ENCODE measurements around the gene RASSF5.

The RASSF5 gene

DNA sequence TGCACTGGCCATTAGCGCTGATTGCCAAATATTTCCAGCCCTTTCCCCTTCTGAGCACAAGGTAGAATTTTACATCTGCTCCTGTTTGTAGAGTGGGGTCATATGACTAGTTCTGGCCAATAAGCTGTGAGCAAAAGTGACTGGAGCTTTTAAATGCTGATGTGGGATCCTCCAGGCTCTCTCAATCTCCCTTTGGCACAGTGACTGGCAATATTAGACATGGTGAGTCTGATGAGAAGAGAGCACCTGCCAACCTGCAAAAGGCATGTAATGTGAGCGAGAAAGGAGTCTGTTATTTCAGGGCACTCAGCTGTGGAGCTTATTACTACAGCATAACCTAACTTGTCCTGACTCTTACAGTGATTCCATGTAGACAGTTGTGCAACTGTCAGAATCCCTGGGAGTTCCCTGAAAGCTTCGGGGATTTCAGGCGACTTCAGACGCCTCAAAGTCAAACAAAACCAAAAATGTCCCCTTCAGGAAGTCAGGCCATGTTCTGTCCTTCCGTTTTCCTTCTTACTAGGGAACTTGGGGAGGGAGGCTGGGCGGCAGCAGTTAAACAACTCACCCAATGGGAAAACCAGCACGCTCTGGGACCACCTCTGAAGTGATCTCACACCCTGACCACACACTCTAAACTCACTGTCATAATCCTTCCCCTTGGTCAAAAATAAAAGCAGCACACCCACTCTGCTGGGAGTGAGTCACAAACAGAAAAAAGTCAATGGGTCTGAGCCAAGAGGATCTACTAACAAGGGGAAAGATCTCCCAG is 3.6 kb upstream of the RASSF5 start:
- Histone ChIP-seq H3K4me1 (ENCODE audit: insufficient read depth, insufficient read length) (peaks cover 2% of the 10 kb centered on the region), H3K9me3 (ENCODE audit: insufficient read depth, low read length) (no peaks in the 10 kb centered on the region), H3K27me3 (ENCODE audit: insufficient read depth, insufficient read length) (peaks cover 39% of the 10 kb centered on the region), H3K9ac (ENCODE audit: insufficient read length, low read depth) (no peak overlapping the region), H3K36me3 (ENCODE audit: insufficient read depth, insufficient read length, low read length) (no peaks in the 10 kb centered on the region), H3K4me3 (ENCODE audit: insufficient read length, low read depth) (no peak overlapping the region)
- no peak for DNase-seq (ENCODE audit: low read depth, low spot score)
- TF ChIP-seq ZNF274 (IDR thresholded peaks at IDR 0.05; ENCODE audit: low read depth, low read length) (no peak), SUZ12 (IDR thresholded peaks at IDR 0.05; ENCODE audit: extremely low read depth, insufficient read depth, insufficient read length) (no peak), YY1 (IDR thresholded peaks at IDR 0.05; ENCODE audit: insufficient read depth, insufficient read length) (no peak)

DNA sequence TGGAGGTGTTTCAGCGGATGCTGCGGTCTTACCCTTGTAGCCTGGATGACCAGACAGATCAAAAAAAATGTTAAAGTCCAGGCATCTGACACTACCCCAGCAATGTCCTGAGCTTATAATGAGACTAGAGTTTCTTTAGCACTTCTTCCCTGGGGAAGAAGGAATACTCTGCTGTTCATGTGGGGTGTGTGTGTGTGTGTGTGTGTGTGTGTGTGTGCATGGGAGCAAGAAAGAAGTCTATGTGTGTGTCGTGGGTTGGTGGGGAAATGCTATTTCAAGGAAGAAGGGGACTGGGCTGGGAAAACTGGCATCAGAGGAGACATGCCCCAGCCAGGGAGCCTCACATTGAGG is 3.0 kb upstream of the RASSF5 start:
- Histone ChIP-seq H3K4me3 (ENCODE audit: insufficient read length, low read depth) (no peak overlapping the region), H3K9ac (ENCODE audit: insufficient read length, low read depth) (no peak overlapping the region), H3K27me3 (ENCODE audit: insufficient read depth, insufficient read length) (peaks cover 44% of the 10 kb centered on the region), H3K4me1 (ENCODE audit: insufficient read depth, insufficient read length) (peaks cover 2% of the 10 kb centered on the region), H3K9me3 (ENCODE audit: insufficient read depth, low read length) (no peaks in the 10 kb centered on the region), H3K36me3 (ENCODE audit: insufficient read depth, insufficient read length, low read length) (no peaks in the 10 kb centered on the region)
- no peak for TF ChIP-seq ZNF274 (IDR thresholded peaks at IDR 0.05; ENCODE audit: low read depth, low read length)
- TF ChIP-seq SUZ12 (IDR thresholded peaks at IDR 0.05; ENCODE audit: extremely low read depth, insufficient read depth, insufficient read length), result no peak
- TF ChIP-seq YY1 (IDR thresholded peaks at IDR 0.05; ENCODE audit: insufficient read depth, insufficient read length), result no peak
- no peak for DNase-seq (ENCODE audit: low read depth, low spot score)

DNA sequence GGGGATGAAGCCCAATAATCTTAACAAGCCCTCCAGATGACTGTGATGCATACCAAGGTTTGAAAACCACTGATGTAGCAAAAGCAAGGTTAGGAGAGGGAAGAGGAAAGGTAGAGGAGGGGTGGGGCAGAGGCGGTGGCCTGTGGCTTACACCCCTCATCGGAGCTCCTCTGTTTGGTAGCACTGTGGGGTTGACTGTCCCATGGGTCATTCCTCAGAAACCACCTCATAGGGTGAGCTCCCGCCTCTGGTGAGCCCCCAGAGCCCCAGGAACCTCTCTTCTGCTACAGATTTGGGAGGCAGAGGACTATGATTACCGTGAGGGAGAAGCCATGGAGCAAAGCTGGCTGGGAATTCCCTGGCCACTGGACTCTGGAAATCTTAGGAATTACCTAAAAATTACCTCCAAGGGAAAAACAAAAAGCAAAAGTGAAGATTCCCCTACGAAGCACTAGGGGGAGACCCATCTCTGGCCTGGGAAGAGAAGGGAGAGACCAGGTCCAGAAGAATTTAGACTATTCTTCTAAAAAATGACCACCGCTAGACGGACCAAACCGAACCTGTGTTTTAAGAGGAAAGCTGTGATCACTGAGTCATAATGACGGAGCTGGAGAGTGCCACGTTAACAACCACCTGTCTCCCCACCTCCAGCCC is 1.5 kb upstream of the RASSF5 start:
- no peaks in the 10 kb centered on the region for H3K9me3 ChIP-seq (ENCODE audit: insufficient read depth, low read length)
- peaks cover 2% of the 10 kb centered on the region for H3K4me1 ChIP-seq (ENCODE audit: insufficient read depth, insufficient read length)
- H3K36me3 ChIP-seq (ENCODE audit: insufficient read depth, insufficient read length, low read length), result no peaks in the 10 kb centered on the region
- no peak for DNase-seq (ENCODE audit: low read depth, low spot score)
- no peak for TF ChIP-seq SUZ12 (IDR thresholded peaks at IDR 0.05; ENCODE audit: extremely low read depth, insufficient read depth, insufficient read length)
- TF ChIP-seq YY1 (IDR thresholded peaks at IDR 0.05; ENCODE audit: insufficient read depth, insufficient read length), result no peak
- no peak for TF ChIP-seq ZNF274 (IDR thresholded peaks at IDR 0.05; ENCODE audit: low read depth, low read length)
- no peak overlapping the region for H3K9ac ChIP-seq (ENCODE audit: insufficient read length, low read depth)
- H3K27me3 ChIP-seq (ENCODE audit: insufficient read depth, insufficient read length), result peaks cover 52% of the 10 kb centered on the region
- no peak overlapping the region for H3K4me3 ChIP-seq (ENCODE audit: insufficient read length, low read depth)

DNA sequence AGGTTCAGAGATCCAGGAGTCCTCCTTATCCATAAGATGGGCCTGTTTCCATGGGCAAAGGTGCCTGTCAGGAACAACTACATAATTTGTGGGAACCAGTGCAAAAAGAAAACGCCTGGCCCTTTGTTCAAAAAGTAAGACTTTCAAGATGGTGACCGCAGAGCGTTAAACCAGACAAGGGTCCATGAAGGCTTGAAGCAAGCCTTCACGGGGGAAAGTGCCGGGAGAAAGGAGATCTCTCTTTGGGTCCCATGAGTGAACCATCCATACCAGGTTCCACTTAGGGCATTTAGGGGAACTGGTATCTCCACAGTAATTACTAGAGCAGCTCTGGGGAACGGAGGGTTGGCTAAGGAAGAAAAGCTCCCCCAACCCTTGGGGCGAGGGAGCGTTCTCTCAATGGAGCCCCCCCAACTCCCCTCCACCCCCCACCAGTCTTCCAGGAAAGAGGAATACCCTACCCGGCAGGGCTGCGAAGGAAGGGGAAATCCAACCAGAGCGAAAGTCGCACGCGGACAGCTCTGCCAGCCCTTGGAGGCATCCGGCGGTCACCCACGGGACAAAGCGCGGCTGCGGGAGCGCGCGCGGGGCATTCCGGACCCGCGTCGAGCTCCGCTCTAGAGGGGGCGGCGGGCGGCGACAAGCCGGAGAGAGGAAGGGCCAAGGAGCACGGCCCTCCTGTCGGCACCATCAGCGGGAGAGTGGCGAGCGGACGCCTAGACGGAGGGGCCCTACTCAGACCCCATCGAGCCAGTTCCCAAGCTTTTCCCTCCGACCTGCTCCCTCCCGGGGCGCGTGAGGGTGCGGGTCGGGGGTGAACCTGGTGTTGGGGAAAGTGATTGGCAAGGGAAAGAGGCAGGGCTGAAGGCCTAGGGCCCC is 687 bp upstream of the RASSF5 start:
- Histone ChIP-seq H3K4me3 (ENCODE audit: insufficient read length, low read depth) (peak overlapping the region; percentile 45), H3K9ac (ENCODE audit: insufficient read length, low read depth) (peak overlapping the region; percentile 69)
- DNase-seq (ENCODE audit: low read depth, low spot score), result no peak

DNA sequence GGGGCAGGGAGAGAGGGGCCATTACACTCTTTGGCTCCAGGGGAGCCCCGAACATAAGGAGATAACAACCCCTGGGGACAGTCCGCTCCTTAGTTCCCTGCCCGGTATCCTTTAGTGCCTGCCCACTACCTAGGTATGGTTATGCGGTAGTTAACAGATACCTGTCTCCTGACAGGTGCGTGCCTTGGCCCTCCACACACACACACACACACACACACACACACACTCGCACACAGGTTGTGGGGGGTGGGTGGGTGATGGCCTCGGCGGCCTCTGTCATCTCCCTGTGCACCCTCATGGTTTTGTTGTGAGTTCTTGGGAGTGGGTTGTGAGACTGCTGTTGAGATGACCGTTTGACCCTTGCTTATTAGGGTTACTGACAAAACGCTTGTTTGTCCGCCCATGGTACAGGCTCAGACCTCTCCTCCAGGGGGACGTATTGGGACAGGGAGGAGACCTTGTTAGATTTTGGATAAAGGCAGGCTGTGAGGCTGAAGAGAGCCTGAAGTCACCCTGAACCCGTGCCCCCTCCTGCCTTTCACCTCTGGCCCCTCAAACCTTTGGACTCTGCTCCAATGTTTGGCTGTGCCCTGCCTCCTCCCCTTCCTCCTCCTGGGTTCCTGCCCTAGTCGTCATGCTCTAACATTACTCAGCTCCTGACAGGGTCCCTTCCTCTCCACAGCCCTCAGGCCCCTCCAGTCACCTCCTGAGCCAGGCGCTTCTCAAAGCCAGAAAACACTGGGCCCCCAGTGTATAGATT is 979 bp downstream of the RASSF5 start:
- peak overlapping the region; percentile 51 for H3K9ac ChIP-seq (ENCODE audit: insufficient read length, low read depth)
- H3K27me3 ChIP-seq (ENCODE audit: insufficient read depth, insufficient read length), result peaks cover 52% of the 10 kb centered on the region
- H3K9me3 ChIP-seq (ENCODE audit: insufficient read depth, low read length), result no peaks in the 10 kb centered on the region
- H3K36me3 ChIP-seq (ENCODE audit: insufficient read depth, insufficient read length, low read length), result no peaks in the 10 kb centered on the region
- TF ChIP-seq YY1 (IDR thresholded peaks at IDR 0.05; ENCODE audit: insufficient read depth, insufficient read length), result no peak
- TF ChIP-seq ZNF274 (IDR thresholded peaks at IDR 0.05; ENCODE audit: low read depth, low read length), result no peak
- no peak for TF ChIP-seq SUZ12 (IDR thresholded peaks at IDR 0.05; ENCODE audit: extremely low read depth, insufficient read depth, insufficient read length)
- no peak for DNase-seq (ENCODE audit: low read depth, low spot score)
- peaks cover 5% of the 10 kb centered on the region for H3K4me1 ChIP-seq (ENCODE audit: insufficient read depth, insufficient read length)
- peak overlapping the region; percentile 6 for H3K4me3 ChIP-seq (ENCODE audit: insufficient read length, low read depth)

More for the DNA sequence above, 687 bp upstream of the RASSF5 start:
- no peaks in the 10 kb centered on the region for H3K36me3 ChIP-seq (ENCODE audit: insufficient read depth, insufficient read length, low read length)
- H3K9me3 ChIP-seq (ENCODE audit: insufficient read depth, low read length), result no peaks in the 10 kb centered on the region
- H3K27me3 ChIP-seq (ENCODE audit: insufficient read depth, insufficient read length), result peaks cover 52% of the 10 kb centered on the region
- TF ChIP-seq YY1 (IDR thresholded peaks at IDR 0.05; ENCODE audit: insufficient read depth, insufficient read length) (no peak), SUZ12 (IDR thresholded peaks at IDR 0.05; ENCODE audit: extremely low read depth, insufficient read depth, insufficient read length) (peak; percentile 80), ZNF274 (IDR thresholded peaks at IDR 0.05; ENCODE audit: low read depth, low read length) (no peak)
- H3K4me1 ChIP-seq (ENCODE audit: insufficient read depth, insufficient read length), result peaks cover 3% of the 10 kb centered on the region

DNA sequence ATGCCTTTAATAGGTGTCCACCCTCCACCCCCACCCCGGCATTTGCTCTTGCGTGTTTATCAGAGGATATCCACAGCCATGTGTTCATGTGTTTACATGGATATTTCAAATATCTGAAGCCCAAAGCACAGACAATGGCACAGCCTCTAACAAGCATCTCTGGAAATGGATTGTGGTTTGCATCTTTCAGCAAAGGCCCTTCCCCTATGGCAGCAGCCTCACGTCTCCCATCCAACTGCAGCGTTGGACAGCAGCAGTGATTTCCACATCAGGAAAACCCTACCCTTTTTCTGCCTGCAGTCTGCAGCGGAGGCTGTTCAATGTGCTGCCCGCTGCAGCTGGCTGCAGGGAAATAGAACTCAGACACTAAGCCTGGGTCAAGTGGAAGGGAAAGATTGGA is 1.6 kb downstream of the RASSF5 start:
- no peak overlapping the region for H3K4me3 ChIP-seq (ENCODE audit: insufficient read length, low read depth)
- TF ChIP-seq YY1 (IDR thresholded peaks at IDR 0.05; ENCODE audit: insufficient read depth, insufficient read length), result no peak
- TF ChIP-seq SUZ12 (IDR thresholded peaks at IDR 0.05; ENCODE audit: extremely low read depth, insufficient read depth, insufficient read length), result no peak
- no peak for TF ChIP-seq ZNF274 (IDR thresholded peaks at IDR 0.05; ENCODE audit: low read depth, low read length)
- peaks cover 5% of the 10 kb centered on the region for H3K4me1 ChIP-seq (ENCODE audit: insufficient read depth, insufficient read length)
- H3K27me3 ChIP-seq (ENCODE audit: insufficient read depth, insufficient read length), result peaks cover 52% of the 10 kb centered on the region
- no peak for DNase-seq (ENCODE audit: low read depth, low spot score)
- no peaks in the 10 kb centered on the region for H3K9me3 ChIP-seq (ENCODE audit: insufficient read depth, low read length)
- H3K36me3 ChIP-seq (ENCODE audit: insufficient read depth, insufficient read length, low read length), result no peaks in the 10 kb centered on the region
- no peak overlapping the region for H3K9ac ChIP-seq (ENCODE audit: insufficient read length, low read depth)
